IPS-15b (cell line): ENCODE measurements around the gene SLC16A10.
A peak's percentile ranks its signal among the peaks of the same experiment; 100 is the strongest.

Source experiments
- H3K27me3 ChIP-seq: one replicate; pipeline ENCODE4 v1.6.1; 2013; ENCODE audit warnings: low read length; ENCODE audit not compliant: control insufficient read depth, insufficient read depth
- H3K36me3 ChIP-seq: one replicate; pipeline ENCODE4 v1.6.1; 2013; ENCODE audit warnings: low read length; ENCODE audit not compliant: control insufficient read depth, insufficient read depth
- H3K4me1 ChIP-seq: one replicate; pipeline ENCODE4 v1.6.1; 2013; ENCODE audit warnings: mild to moderate bottlenecking, low read length; ENCODE audit not compliant: control insufficient read depth, insufficient read depth
- H3K4me3 ChIP-seq: one replicate; pipeline ENCODE4 v1.5.1; 2013; ENCODE audit warnings: low read depth, low read length
- H3K9ac ChIP-seq: one replicate; pipeline ENCODE4 v1.6.1; 2013; ENCODE audit warnings: low read depth, mild to moderate bottlenecking, low read length
- H3K9me3 ChIP-seq: one replicate; pipeline ENCODE4 v1.6.1; 2013; ENCODE audit warnings: mild to moderate bottlenecking, low read length; ENCODE audit not compliant: control insufficient read depth, insufficient read depth

Gene SLC16A10

GRCh38 chr6:111230351-111231089 lies 143.2 kb downstream of the SLC16A10 start:
- no peaks in the 10 kb centered on the region for H3K36me3 ChIP-seq
- no peak overlapping the region for H3K4me3 ChIP-seq
- no peaks in the 10 kb centered on the region for H3K9me3 ChIP-seq
- H3K4me1 ChIP-seq = peaks cover 17% of the 10 kb centered on the region
- H3K27me3 ChIP-seq = no peaks in the 10 kb centered on the region
- H3K9ac ChIP-seq = no peak overlapping the region

DNA sequence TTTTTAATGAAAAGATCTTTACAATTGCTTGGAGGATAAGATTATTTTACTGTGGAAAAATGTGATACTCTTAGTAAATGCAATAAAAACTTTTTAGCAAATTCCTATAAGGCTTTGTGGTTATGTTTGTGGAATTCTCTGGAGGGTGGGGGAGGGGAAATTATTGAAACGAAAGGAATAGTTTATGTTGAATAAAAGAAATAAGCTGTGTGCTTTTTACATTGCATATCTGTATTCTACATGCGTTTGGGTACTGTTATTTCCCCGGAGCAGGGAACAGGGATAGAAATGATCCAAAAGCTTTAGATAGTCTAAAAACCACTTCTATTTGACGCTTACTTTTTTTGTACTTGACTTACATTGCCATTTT lies 143.8 kb downstream of the SLC16A10 start:
- H3K9me3 ChIP-seq = no peaks in the 10 kb centered on the region
- H3K27me3 ChIP-seq = no peaks in the 10 kb centered on the region
- H3K36me3 ChIP-seq = no peaks in the 10 kb centered on the region
- H3K4me3 ChIP-seq = no peak overlapping the region
- no peak overlapping the region for H3K9ac ChIP-seq
- peaks cover 11% of the 10 kb centered on the region for H3K4me1 ChIP-seq

DNA sequence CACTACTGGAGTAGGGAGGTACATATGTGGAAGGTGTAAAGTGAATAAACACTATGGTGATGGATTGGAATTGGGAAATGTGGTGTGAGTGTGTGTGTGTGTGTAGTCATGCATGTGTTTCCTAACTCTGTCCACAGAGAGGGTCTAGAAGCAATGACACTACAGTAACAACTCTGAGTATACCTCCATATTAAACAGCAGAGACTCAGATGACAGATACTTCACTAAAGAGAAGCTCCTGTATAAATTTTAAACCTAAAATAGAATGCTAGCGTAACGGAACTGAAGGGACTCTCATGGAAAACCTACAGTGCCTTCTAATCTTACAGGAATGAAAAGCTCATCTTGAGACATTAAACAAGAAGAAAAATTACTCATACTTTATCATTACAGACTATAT lies 150.5 kb downstream of the SLC16A10 start:
- H3K36me3 ChIP-seq = no peaks in the 10 kb centered on the region
- no peaks in the 10 kb centered on the region for H3K9me3 ChIP-seq
- no peak overlapping the region for H3K4me3 ChIP-seq
- H3K27me3 ChIP-seq = no peaks in the 10 kb centered on the region
- peaks cover 4% of the 10 kb centered on the region for H3K4me1 ChIP-seq
- no peak overlapping the region for H3K9ac ChIP-seq

DNA sequence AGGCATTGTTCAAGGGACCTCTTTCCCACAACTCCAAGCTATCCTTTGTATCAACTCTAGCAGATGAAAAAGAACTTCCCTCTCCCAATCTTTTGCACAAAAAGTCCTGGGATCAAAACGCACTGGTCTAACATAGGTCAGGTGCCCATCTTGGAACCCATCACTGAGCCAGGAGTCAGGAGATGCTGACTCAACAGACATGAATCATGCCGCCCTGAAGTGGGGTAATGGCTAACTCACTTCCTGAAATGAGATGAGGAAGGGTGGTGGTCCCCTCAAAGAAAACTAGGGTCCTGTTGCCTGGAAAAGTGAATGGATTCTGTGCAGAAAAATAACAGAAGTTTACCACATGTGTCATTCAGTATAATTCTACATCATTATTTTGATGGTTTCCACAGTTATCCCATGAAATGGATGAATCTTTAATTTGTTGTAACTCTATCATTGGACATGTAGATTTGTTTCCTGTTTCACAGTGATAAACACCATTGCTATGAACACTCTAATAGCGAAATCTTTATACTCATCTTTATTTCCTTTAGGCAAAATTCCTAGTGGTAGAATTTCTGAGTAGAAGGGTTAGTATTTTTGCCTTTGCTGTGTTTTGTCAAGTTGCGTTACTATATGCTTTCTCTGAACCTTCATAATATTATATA lies 151.3 kb downstream of the SLC16A10 start:
- Histone ChIP-seq H3K9ac (no peak overlapping the region), H3K27me3 (no peaks in the 10 kb centered on the region), H3K4me3 (no peak overlapping the region), H3K36me3 (no peaks in the 10 kb centered on the region), H3K9me3 (no peaks in the 10 kb centered on the region), H3K4me1 (peaks cover 3% of the 10 kb centered on the region)

DNA sequence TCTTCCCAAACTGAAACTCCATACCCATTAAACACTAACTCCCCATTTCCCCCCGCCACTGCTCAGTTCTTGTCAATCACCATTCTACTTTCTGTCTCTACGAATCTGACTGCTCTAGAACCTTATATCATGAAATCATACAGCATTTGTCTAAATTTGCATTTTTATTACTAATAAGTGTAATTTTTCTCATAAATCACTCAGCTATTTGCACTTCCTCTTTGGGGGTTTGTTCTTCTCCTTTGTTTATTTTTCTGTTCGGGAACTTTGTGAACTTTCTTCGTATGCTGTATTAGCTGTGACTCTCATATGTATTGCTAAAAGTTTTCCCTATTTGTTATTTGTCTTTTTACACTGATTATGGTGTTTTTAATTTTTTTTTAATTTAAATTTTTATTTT lies 152.2 kb downstream of the SLC16A10 start:
- H3K4me3 ChIP-seq = no peak overlapping the region
- no peaks in the 10 kb centered on the region for H3K27me3 ChIP-seq

DNA sequence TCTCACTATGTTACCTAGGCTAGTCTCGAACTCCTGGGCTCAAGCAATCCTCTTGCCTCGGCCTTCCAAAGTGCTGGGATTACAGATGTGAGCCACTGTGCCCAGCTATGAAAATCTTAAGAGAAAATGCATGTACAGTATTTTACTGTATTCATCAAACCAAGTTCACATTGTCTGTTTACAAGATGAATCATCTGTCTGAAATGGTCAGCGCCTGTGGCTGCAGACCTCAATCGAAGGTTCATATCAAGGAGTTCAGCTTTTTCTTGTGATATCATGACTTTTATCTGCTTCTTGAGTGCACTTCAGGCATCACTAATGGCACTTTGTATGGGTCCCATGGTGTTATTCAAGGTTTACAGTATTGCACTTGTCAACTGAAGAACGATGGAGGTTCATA lies 155.1 kb downstream of the SLC16A10 start:
- H3K4me3 ChIP-seq = no peak overlapping the region
- H3K9me3 ChIP-seq = no peaks in the 10 kb centered on the region
- no peaks in the 10 kb centered on the region for H3K36me3 ChIP-seq
- no peak overlapping the region for H3K9ac ChIP-seq
- no peaks in the 10 kb centered on the region for H3K4me1 ChIP-seq
- no peaks in the 10 kb centered on the region for H3K27me3 ChIP-seq

More for the DNA sequence above, 152.2 kb downstream of the SLC16A10 start:
- no peak overlapping the region for H3K9ac ChIP-seq
- no peaks in the 10 kb centered on the region for H3K36me3 ChIP-seq
- H3K4me1 ChIP-seq = no peaks in the 10 kb centered on the region
- H3K9me3 ChIP-seq = no peaks in the 10 kb centered on the region

GRCh38 chr6:111243095-111243494 lies 155.8 kb downstream of the SLC16A10 start:
- Histone ChIP-seq H3K4me3 (no peak overlapping the region), H3K9me3 (no peaks in the 10 kb centered on the region), H3K36me3 (no peaks in the 10 kb centered on the region), H3K4me1 (no peaks in the 10 kb centered on the region), H3K27me3 (no peaks in the 10 kb centered on the region), H3K9ac (no peak overlapping the region)

DNA sequence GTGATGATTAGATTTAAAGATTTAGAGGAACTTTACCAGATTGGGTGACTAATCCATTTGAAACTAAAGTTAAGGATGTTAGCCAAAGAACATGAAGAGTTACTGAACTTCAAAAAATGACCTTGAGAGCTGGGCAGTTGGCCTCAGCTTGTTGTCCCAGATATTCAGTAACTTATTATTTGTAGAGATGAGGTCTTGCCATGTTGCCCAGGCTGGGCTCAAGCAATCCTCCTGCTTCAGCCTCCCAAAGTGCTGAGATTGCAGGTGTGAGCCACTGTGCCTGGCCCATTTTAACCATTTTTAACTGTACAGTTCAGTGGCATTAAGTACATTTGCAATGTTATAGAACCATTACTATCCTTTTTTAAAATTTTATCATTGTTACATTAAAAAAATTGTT lies 161.5 kb downstream of the SLC16A10 start:
- H3K36me3 ChIP-seq = no peaks in the 10 kb centered on the region
- peaks cover 23% of the 10 kb centered on the region for H3K4me1 ChIP-seq
- no peaks in the 10 kb centered on the region for H3K27me3 ChIP-seq
- H3K9me3 ChIP-seq = no peaks in the 10 kb centered on the region
- H3K4me3 ChIP-seq = no peak overlapping the region
- no peak overlapping the region for H3K9ac ChIP-seq

DNA sequence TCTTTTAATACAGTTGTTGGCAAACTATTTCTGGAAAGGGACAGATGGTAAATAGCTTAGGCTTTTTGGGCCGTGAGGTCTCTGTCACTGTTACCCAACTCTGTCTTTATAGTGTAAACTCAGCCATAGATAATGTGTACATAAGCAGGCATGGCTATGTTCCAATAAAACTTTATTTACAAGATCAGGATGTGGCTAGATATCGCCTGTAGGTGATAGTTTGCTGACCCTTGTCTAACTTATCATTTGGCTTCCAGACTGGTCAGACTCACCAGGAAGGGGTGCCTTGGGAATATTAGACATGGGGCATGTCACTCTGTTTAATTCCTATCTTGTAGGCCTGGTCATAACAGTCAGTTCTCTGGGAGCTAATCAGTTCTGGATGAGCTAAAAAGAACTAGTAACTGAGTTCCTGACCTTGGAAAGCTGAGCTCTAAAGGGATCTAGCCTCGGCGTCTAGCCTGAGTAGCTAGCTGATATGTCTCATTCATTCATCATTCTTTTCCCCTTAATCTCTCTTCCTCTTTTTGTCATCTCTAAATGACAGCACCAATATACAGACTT lies 163.6 kb downstream of the SLC16A10 start:
- Histone ChIP-seq H3K27me3 (no peaks in the 10 kb centered on the region), H3K4me1 (peaks cover 33% of the 10 kb centered on the region), H3K9me3 (no peaks in the 10 kb centered on the region), H3K4me3 (no peak overlapping the region), H3K9ac (no peak overlapping the region), H3K36me3 (no peaks in the 10 kb centered on the region)

- Histone ChIP-seq H3K4me3 (no peak overlapping the region), H3K27me3 (no peaks in the 10 kb centered on the region), H3K36me3 (no peaks in the 10 kb centered on the region)
These were observed 165.4 kb downstream of the SLC16A10 start for GRCh38 chr6:111252726-111253125.

DNA sequence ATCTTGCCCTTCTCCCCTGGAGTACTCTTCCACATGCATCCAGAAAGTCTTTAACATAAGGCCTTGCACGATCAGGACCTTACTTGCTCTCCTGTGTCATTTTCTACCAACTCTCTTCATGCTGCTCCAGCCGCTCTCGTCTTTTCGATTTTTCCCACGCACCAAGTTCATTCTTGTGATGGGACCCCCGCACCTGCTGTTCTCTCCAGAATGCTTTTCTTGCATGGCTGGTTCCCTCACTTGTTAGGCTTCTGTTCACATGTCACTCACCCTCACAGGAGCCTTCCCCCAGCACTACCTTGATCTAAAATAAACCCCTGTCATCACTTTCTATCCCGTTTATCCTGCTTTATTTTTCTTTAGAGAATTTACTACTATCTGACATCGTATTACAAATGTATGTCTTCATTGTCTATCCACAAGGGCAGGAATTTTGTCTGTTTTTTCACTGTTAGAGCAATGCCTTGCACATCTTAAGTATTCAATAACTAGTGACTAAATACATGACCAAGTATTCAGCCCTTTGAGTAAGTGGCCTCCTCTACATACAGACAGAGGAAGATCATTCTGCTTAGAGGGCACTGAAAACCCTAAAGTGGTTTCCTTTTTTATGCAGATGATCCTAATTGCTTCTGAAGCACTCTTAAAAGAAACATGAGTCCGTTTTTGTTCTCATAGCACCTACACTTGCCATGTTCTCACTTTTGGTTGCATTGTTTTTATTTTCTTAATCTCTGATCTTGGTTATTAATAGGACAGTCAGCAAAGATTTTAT lies 166.9 kb downstream of the SLC16A10 start:
- Histone ChIP-seq H3K9ac (no peak overlapping the region), H3K36me3 (no peaks in the 10 kb centered on the region), H3K9me3 (no peaks in the 10 kb centered on the region), H3K4me3 (peak overlapping the region; percentile 28), H3K27me3 (no peaks in the 10 kb centered on the region), H3K4me1 (peaks cover 43% of the 10 kb centered on the region)

More at GRCh38 chr6:111252726-111253125, 165.4 kb downstream of the SLC16A10 start:
- no peaks in the 10 kb centered on the region for H3K9me3 ChIP-seq
- H3K9ac ChIP-seq = no peak overlapping the region
- peaks cover 43% of the 10 kb centered on the region for H3K4me1 ChIP-seq
